ENCODE results near the gene HOXD3. TPM values are rescaled to one million over a fixed set of nuclear protein-coding genes. Genes with fewer than 3 reads are reported as not detected.

The HOXD3 gene
- total and polyA plus RNA-seq, 4 donors, result not detected

GRCh38 chr2:176127774-176128072 lies 29.4 kb upstream of the HOXD3 start:
- no peak for TF ChIP-seq JUND (IDR thresholded peaks at IDR 0.05)
- no peak for DNase-seq (ENCODE audit: low spot score)
- H3K9me3 ChIP-seq (ENCODE audit: control insufficient read depth in 4 of 4, low read length in 3 of 4), result peaks cover 0 to 11% (median 0%) of the 10 kb centered on the region in 4 donors
- no peaks in the 10 kb centered on the region for H3K36me3 ChIP-seq (ENCODE audit: control insufficient read depth in 4 of 4, insufficient read depth in 3 of 4, low read depth in 1 of 4, low read length in 3 of 4)
- peaks cover 6 to 20% (median 10%) of the 10 kb centered on the region in 4 donors for H3K4me1 ChIP-seq (ENCODE audit: control insufficient read depth in 4 of 4, insufficient read depth in 4 of 4, low read length in 3 of 4)
- no peak overlapping the region for H3K9ac ChIP-seq (ENCODE audit: low read depth in 1 of 2, low read length in 2 of 2)
- WGBS, result 23% methylated on average over 4 of the region's 4 CpGs
- H3K27ac ChIP-seq (ENCODE audit: low read depth in 1 of 2, low read length in 2 of 2), result no peak overlapping the region
- no peak overlapping the region for H3K4me3 ChIP-seq (ENCODE audit: low read depth in 1 of 3, low read length in 3 of 3)
- peaks cover 10 to 47% (median 27%) of the 10 kb centered on the region in 4 donors for H3K27me3 ChIP-seq (ENCODE audit: control insufficient read depth in 4 of 4, insufficient read depth in 4 of 4, low read length in 3 of 4)

DNA sequence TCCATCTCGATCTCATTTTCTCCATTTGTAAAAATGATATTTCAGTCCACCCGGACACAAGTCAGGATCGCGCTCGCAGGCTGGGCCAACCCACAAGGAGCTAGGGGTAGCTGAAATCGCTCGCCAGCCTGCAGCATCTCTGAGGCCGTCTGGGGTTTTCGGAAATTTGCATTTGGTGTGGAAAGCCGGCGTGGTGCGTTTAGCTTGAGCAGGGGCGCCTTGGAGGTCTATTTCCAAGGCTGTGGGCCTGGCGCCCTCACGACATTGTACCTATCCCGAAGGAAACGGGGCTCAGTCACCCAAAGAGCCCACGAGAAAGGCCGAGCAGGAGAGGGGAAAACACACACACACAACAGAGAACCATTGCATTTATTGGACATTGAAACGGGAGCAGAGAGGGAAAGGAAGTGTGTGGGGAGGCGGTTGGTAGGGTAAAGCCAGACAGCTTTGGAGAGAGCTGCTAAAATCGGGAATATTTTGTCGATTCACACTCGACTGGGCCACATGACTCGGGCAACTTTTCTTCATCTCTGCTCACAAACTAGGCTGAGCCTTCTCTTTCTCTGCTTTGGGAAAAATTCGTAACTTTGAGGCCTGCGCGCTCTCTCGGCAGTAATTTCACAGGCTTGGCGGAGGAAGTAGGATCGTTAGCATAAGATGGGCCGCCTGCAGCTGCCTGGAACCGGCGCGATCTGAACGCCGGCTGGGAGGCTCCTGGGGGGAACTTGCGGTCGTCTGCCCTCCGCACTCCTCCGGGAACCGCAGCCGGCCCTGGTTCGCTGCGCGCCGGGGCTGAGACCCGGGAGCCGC lies 28.7 kb upstream of the HOXD3 start:
- Histone ChIP-seq H3K27me3 (ENCODE audit: control insufficient read depth in 4 of 4, insufficient read depth in 4 of 4, low read length in 3 of 4) (peaks cover 8 to 52% (median 25%) of the 10 kb centered on the region in 4 donors), H3K9me3 (ENCODE audit: control insufficient read depth in 4 of 4, low read length in 3 of 4) (peaks cover 0 to 11% (median 0%) of the 10 kb centered on the region in 4 donors), H3K36me3 (ENCODE audit: control insufficient read depth in 4 of 4, insufficient read depth in 3 of 4, low read depth in 1 of 4, low read length in 3 of 4) (no peaks in the 10 kb centered on the region), H3K4me1 (ENCODE audit: control insufficient read depth in 4 of 4, insufficient read depth in 4 of 4, low read length in 3 of 4) (peaks cover 2 to 14% (median 6%) of the 10 kb centered on the region in 4 donors), H3K27ac (ENCODE audit: low read depth in 1 of 2, low read length in 2 of 2) (no peak overlapping the region), H3K4me3 (ENCODE audit: low read depth in 1 of 3, low read length in 3 of 3) (no peak overlapping the region), H3K9ac (ENCODE audit: low read depth in 1 of 2, low read length in 2 of 2) (no peak overlapping the region)
- TF ChIP-seq RXRA (IDR thresholded peaks at IDR 0.05), result no peak
- TF ChIP-seq TAF1 (conservative IDR thresholded peaks at IDR 0.05), result no peak
- no peak for TF ChIP-seq NR2F2 (IDR thresholded peaks at IDR 0.05)
- TF ChIP-seq ZBTB33 (IDR thresholded peaks at IDR 0.05), result no peak
- no peak for TF ChIP-seq MAX (IDR thresholded peaks at IDR 0.05)
- TF ChIP-seq FOXA1 (IDR thresholded peaks at IDR 0.05), result no peak
- no peak for TF ChIP-seq SP1 (IDR thresholded peaks at IDR 0.05)
- DNase-seq (ENCODE audit: low spot score), result no peak
- 10% methylated on average over 49 of the region's 49 CpGs for WGBS

DNA sequence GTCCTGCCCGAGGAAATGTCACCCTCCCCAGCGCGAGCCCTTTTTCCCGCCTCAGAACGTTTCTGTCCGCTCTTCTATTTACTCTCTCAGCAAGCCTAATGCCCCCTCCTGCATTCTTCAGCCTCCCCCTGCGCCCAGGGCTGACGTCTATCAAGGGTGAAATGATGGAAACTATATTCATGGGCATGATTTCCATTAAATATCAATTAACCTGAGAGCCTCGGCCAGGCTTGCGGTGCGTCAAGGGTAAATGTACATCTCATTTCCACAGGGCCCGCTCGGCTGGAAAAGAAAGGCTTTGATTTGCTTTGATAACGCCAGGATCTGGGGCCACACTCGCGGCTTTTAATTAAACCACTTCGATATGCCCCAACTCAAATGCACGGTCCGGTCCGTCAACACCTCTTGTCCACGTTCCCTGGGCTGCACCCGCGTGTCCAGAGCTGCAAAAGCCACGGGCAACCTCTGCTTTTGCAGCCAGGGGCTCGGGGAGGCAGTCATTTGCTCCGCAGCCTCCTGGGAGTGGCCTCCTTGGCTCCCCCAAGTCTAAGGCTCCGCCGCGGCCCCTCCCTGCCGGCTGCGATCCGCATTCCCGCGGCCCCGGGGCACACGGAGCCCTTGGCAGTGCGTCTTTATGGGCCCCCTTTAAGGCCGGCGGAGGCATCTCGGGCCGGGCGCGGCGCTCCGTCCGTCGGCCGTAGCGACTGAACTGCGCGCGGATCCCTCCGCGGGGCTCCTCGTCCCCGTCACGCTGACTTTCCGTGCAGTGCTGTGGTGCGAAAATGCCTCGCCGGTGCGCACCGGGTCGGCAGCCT lies 27.9 kb upstream of the HOXD3 start, which contains the start of gene HOXD8:
Gene HOXD8 (plus strand): TSS at position 724 of the 815 bp plus-strand sequence. CDS start 662 bp downstream, outside the sequence.
- DNase-seq (ENCODE audit: low spot score), result no peak
- Histone ChIP-seq H3K4me1 (ENCODE audit: control insufficient read depth in 4 of 4, insufficient read depth in 4 of 4, low read length in 3 of 4) (peaks cover 2 to 14% (median 6%) of the 10 kb centered on the region in 4 donors), H3K9me3 (ENCODE audit: control insufficient read depth in 4 of 4, low read length in 3 of 4) (peaks cover 0 to 11% (median 0%) of the 10 kb centered on the region in 4 donors), H3K27me3 (ENCODE audit: control insufficient read depth in 4 of 4, insufficient read depth in 4 of 4, low read length in 3 of 4) (peaks cover 8 to 60% (median 26%) of the 10 kb centered on the region in 4 donors), H3K9ac (ENCODE audit: low read depth in 1 of 2, low read length in 2 of 2) (no peak within 1 kb of the TSS), H3K4me3 (ENCODE audit: low read depth in 1 of 3, low read length in 3 of 3) (peak within 1 kb of the TSS in 1 of 3 donors; percentile 44), H3K36me3 (ENCODE audit: control insufficient read depth in 4 of 4, insufficient read depth in 3 of 4, low read depth in 1 of 4, low read length in 3 of 4) (no peaks in the 10 kb centered on the region), H3K27ac (ENCODE audit: low read depth in 1 of 2, low read length in 2 of 2) (no peak within 1 kb of the TSS)
- 4% methylated on average over 64 of the region's 64 CpGs for WGBS
- TF ChIP-seq FOXA2 (IDR thresholded peaks at IDR 0.05) (no peak), YY1 (IDR thresholded peaks at IDR 0.05) (no peak), RXRA (IDR thresholded peaks at IDR 0.05) (no peak), TAF1 (conservative IDR thresholded peaks at IDR 0.05) (no peak), NR2F2 (IDR thresholded peaks at IDR 0.05) (no peak), ATF3 (IDR thresholded peaks at IDR 0.05) (no peak), MAX (IDR thresholded peaks at IDR 0.05) (no peak), ZBTB33 (IDR thresholded peaks at IDR 0.05) (no peak), REST (IDR thresholded peaks at IDR 0.05) (no peak), GABPA (IDR thresholded peaks at IDR 0.05 in 1 of 2, conservative IDR thresholded peaks at IDR 0.05 in 1 of 2) (no peak), FOXA1 (IDR thresholded peaks at IDR 0.05) (no peak)
- TF ChIP-seq, protein P1, sequence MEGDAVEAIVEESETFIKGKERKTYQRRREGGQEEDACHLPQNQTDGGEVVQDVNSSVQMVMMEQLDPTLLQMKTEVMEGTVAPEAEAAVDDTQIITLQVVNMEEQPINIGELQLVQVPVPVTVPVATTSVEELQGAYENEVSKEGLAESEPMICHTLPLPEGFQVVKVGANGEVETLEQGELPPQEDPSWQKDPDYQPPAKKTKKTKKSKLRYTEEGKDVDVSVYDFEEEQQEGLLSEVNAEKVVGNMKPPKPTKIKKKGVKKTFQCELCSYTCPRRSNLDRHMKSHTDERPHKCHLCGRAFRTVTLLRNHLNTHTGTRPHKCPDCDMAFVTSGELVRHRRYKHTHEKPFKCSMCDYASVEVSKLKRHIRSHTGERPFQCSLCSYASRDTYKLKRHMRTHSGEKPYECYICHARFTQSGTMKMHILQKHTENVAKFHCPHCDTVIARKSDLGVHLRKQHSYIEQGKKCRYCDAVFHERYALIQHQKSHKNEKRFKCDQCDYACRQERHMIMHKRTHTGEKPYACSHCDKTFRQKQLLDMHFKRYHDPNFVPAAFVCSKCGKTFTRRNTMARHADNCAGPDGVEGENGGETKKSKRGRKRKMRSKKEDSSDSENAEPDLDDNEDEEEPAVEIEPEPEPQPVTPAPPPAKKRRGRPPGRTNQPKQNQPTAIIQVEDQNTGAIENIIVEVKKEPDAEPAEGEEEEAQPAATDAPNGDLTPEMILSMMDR (IDR thresholded peaks at IDR 0.05; ENCODE audit: low read depth, low read length, missing input control), result no peak

Measured in liver (tissue), 9 donors.